ENCODE results near the gene OLA1. TPM values are rescaled to one million over a fixed set of nuclear protein-coding genes. Genes with fewer than 3 reads are reported as not detected.

Gene OLA1
- total and polyA plus RNA-seq, 5 donors: 66.9 to 84.4 (median 73.6) TPM

GRCh38 chr2:174035117-174035635 is 213.2 kb downstream of the OLA1 start:
- Histone ChIP-seq H3K4me3 (ENCODE audit: low read length) (no peak overlapping the region), H3K27ac (ENCODE audit: low read length) (no peak overlapping the region), H3K9me3 (ENCODE audit: control insufficient read depth, low read length) (no peaks in the 10 kb centered on the region), H3K4me1 (ENCODE audit: control insufficient read depth, insufficient read depth, low read length) (peaks cover 6% of the 10 kb centered on the region), H3K27me3 (ENCODE audit: control insufficient read depth, insufficient read depth) (no peaks in the 10 kb centered on the region)
- WGBS: 72% methylated on average over 3 of the region's 3 CpGs
- no peak for DNase-seq
- no peak for ATAC-seq
- intact Hi-C loops (cut with DNase I): loop anchor here in 2 of 4 donors (10.0 kb wide), 2 partner anchors 50 to 70 kb away; partner anchors contain the start of gene SP3 (in 1 of the 2)

- no peaks in the 10 kb centered on the region for H3K27me3 ChIP-seq (ENCODE audit: control insufficient read depth, insufficient read depth)
- ATAC-seq: no peak
- 98% methylated on average over 2 of the region's 2 CpGs for WGBS
- no peaks in the 10 kb centered on the region for H3K9me3 ChIP-seq (ENCODE audit: control insufficient read depth, low read length)
- H3K27ac ChIP-seq (ENCODE audit: low read length): no peak overlapping the region
- intact Hi-C loops (cut with DNase I): loop anchor here in 2 of 4 donors (10.0 kb wide), 2 partner anchors 48 to 68 kb away; partner anchors contain the start of gene SP3 (in 1 of the 2)
- no peak for DNase-seq
- peaks cover 3% of the 10 kb centered on the region for H3K4me1 ChIP-seq (ENCODE audit: control insufficient read depth, insufficient read depth, low read length)
- no peak overlapping the region for H3K4me3 ChIP-seq (ENCODE audit: low read length)
These were observed 215.2 kb downstream of the OLA1 start for GRCh38 chr2:174033163-174033550.

GRCh38 chr2:174031226-174031625 is 217.1 kb downstream of the OLA1 start:
- Histone ChIP-seq H3K27ac (ENCODE audit: low read length) (no peak overlapping the region), H3K9me3 (ENCODE audit: control insufficient read depth, low read length) (no peaks in the 10 kb centered on the region), H3K4me3 (ENCODE audit: low read length) (no peak overlapping the region), H3K27me3 (ENCODE audit: control insufficient read depth, insufficient read depth) (no peaks in the 10 kb centered on the region), H3K4me1 (ENCODE audit: control insufficient read depth, insufficient read depth, low read length) (peaks cover 5% of the 10 kb centered on the region)
- ATAC-seq (no peak), DNase-seq (no peak)
- WGBS: 65% methylated on average over 3 of the region's 3 CpGs
- intact Hi-C loops (cut with DNase I): loop anchor here in 2 of 4 donors (10.0 kb wide), 2 partner anchors 46 to 66 kb away; partner anchors contain the start of gene SP3 (in 1 of the 2)

- Histone ChIP-seq H3K27me3 (ENCODE audit: control insufficient read depth, insufficient read depth) (no peaks in the 10 kb centered on the region), H3K4me3 (ENCODE audit: low read length) (no peak overlapping the region), H3K9me3 (ENCODE audit: control insufficient read depth, low read length) (no peaks in the 10 kb centered on the region), H3K27ac (ENCODE audit: low read length) (no peak overlapping the region), H3K4me1 (ENCODE audit: control insufficient read depth, insufficient read depth, low read length) (peaks cover 5% of the 10 kb centered on the region)
- intact Hi-C loops (cut with DNase I): loop anchor here in 1 of 4 donors (10.0 kb wide), 1 partner anchor 64 kb away; the partner anchor contains the start of gene SP3
- WGBS: 62% methylated on average over 5 of the region's 5 CpGs
- ATAC-seq: no peak
- no peak for DNase-seq
These were observed 219.4 kb downstream of the OLA1 start for GRCh38 chr2:174028935-174029334.

- H3K27me3 ChIP-seq (ENCODE audit: control insufficient read depth, insufficient read depth): no peaks in the 10 kb centered on the region
- intact Hi-C loops (cut with DNase I): loop anchor here in 1 of 4 donors (10.0 kb wide), 1 partner anchor 63 kb away; the partner anchor contains the start of gene SP3
- H3K4me3 ChIP-seq (ENCODE audit: low read length): no peak overlapping the region
- H3K27ac ChIP-seq (ENCODE audit: low read length): no peak overlapping the region
- H3K9me3 ChIP-seq (ENCODE audit: control insufficient read depth, low read length): no peaks in the 10 kb centered on the region
- peaks cover 10% of the 10 kb centered on the region for H3K4me1 ChIP-seq (ENCODE audit: control insufficient read depth, insufficient read depth, low read length)
- 42% methylated on average over 3 of the region's 3 CpGs for WGBS
- peak in 2 of 3 donors; percentile 29 to 48 for DNase-seq
- no peak for ATAC-seq
These were observed 220.4 kb downstream of the OLA1 start for GRCh38 chr2:174027956-174028355.

- WGBS: 74% methylated on average over 23 of the region's 23 CpGs
- H3K27ac ChIP-seq (ENCODE audit: low read length): peak overlapping the region; percentile 39
- intact Hi-C loops (cut with DNase I): loop anchor here in 1 of 4 donors (10.0 kb wide), 1 partner anchor 61 kb away; the partner anchor contains the start of gene SP3
- ATAC-seq: no peak
- H3K27me3 ChIP-seq (ENCODE audit: control insufficient read depth, insufficient read depth): no peaks in the 10 kb centered on the region
- H3K4me1 ChIP-seq (ENCODE audit: control insufficient read depth, insufficient read depth, low read length): peaks cover 10% of the 10 kb centered on the region
- H3K9me3 ChIP-seq (ENCODE audit: control insufficient read depth, low read length): no peaks in the 10 kb centered on the region
- peak in 2 of 3 donors; percentile 51 to 58 for DNase-seq
- H3K4me3 ChIP-seq (ENCODE audit: low read length): no peak overlapping the region
These were observed 222.0 kb downstream of the OLA1 start for GRCh38 chr2:174026122-174026845.

- intact Hi-C loops (cut with DNase I): loop anchor here in 1 of 4 donors (10.0 kb wide), 1 partner anchor 61 kb away; the partner anchor contains the start of gene SP3
- H3K4me1 ChIP-seq (ENCODE audit: control insufficient read depth, insufficient read depth, low read length): peaks cover 10% of the 10 kb centered on the region
These were observed 222.8 kb downstream of the OLA1 start for GRCh38 chr2:174025271-174026121.

GRCh38 chr2:174024524-174025270 is 223.6 kb downstream of the OLA1 start:
- ATAC-seq (peak; percentile 67 to 81), DNase-seq (peak; percentile 88 to 98 (median 92))
- intact Hi-C loops (cut with DNase I): loop anchor here in 1 of 4 donors (10.0 kb wide), 1 partner anchor 60 kb away; the partner anchor contains the start of gene SP3
- peak overlapping the region; percentile 71 for H3K27ac ChIP-seq (ENCODE audit: low read length)
- no peaks in the 10 kb centered on the region for H3K9me3 ChIP-seq (ENCODE audit: control insufficient read depth, low read length)
- H3K27me3 ChIP-seq (ENCODE audit: control insufficient read depth, insufficient read depth): no peaks in the 10 kb centered on the region
- 31% methylated on average over 14 of the region's 14 CpGs for WGBS
- no peak overlapping the region for H3K4me3 ChIP-seq (ENCODE audit: low read length)
- H3K4me1 ChIP-seq (ENCODE audit: control insufficient read depth, insufficient read depth, low read length): peaks cover 10% of the 10 kb centered on the region

More at GRCh38 chr2:174025271-174026121, 222.8 kb downstream of the OLA1 start:
- H3K9me3 ChIP-seq (ENCODE audit: control insufficient read depth, low read length): no peaks in the 10 kb centered on the region
- H3K4me3 ChIP-seq (ENCODE audit: low read length): no peak overlapping the region
- ATAC-seq (peak; percentile 90 to 94), DNase-seq (peak; percentile 84 to 94 (median 93))
- peak overlapping the region; percentile 71 for H3K27ac ChIP-seq (ENCODE audit: low read length)
- no peaks in the 10 kb centered on the region for H3K27me3 ChIP-seq (ENCODE audit: control insufficient read depth, insufficient read depth)
- WGBS: 44% methylated on average over 47 of the region's 47 CpGs

GRCh38 chr2:174023591-174024523 is 224.5 kb downstream of the OLA1 start:
- peak; percentile 47 to 73 for ATAC-seq
- intact Hi-C loops (cut with DNase I): loop anchor here in 1 of 4 donors (10.0 kb wide), 1 partner anchor 59 kb away; the partner anchor contains the start of gene SP3
- Histone ChIP-seq H3K9me3 (ENCODE audit: control insufficient read depth, low read length) (no peaks in the 10 kb centered on the region), H3K4me1 (ENCODE audit: control insufficient read depth, insufficient read depth, low read length) (peaks cover 10% of the 10 kb centered on the region), H3K4me3 (ENCODE audit: low read length) (no peak overlapping the region), H3K27ac (ENCODE audit: low read length) (peak overlapping the region; percentile 71), H3K27me3 (ENCODE audit: control insufficient read depth, insufficient read depth) (no peaks in the 10 kb centered on the region)
- DNase-seq: peak; percentile 68 to 80 (median 77)
- 38% methylated on average over 18 of the region's 18 CpGs for WGBS

Data from right cardiac atrium (tissue), 5 donors.